Activated T-cell treated with anti-CD3 and anti-CD28 coated beads, Interleukin-2, amount 50 U/mL, for 72 hours (primary cell): Measurements from ENCODE around the gene NKAIN1. TPM values are rescaled to one million over a fixed set of nuclear protein-coding genes. Genes with fewer than 3 reads are reported as not detected.
"Not testable (repeated sequence)": the region's sequence is repeated elsewhere in the genome, so short reads cannot be mapped to it uniquely, and the experiment has no call there.

Experiments used
- ATAC-seq, 2 donors: fragments of 150-1000 bp; cut with Tn5 transposase; replicated peaks in 1 of 2; 2 replicates each; pipeline ENCODE4 v1.10.0; 2021; ENCODE audit warnings: moderate library complexity in 2 of 2, mild to moderate bottlenecking in 1 of 2
- DNase-seq, 2 donors: peaks; one replicate each; pipeline ENCODE4 v3.0.0; 2021 to 2022; ENCODE audit warnings: mixed read lengths in 1 of 2
- H3K27ac Mint-ChIP-seq: one replicate; pipeline ENCODE4 v1.8.0; 2022; ENCODE audit warnings: mild to moderate bottlenecking, moderate library complexity, mixed read lengths
- H3K27me3 Mint-ChIP-seq: one replicate; pipeline ENCODE4 v1.8.0; 2022; ENCODE audit warnings: low read depth, mixed read lengths
- H3K36me3 Mint-ChIP-seq, 2 donors: one replicate each; pipeline ENCODE4 v1.8.0; 2022; ENCODE audit warnings: mixed read lengths in 2 of 2, mild to moderate bottlenecking in 1 of 2; ENCODE audit not compliant: insufficient read depth in 2 of 2
- H3K4me1 Mint-ChIP-seq: one replicate; pipeline ENCODE4 v1.8.0; 2022; ENCODE audit warnings: low read depth, mixed read lengths
- H3K4me3 Mint-ChIP-seq, 2 donors: one replicate each; pipeline ENCODE4 v1.8.0; 2022; ENCODE audit warnings: mild to moderate bottlenecking in 2 of 2, mixed read lengths in 2 of 2, moderate library complexity in 2 of 2
- H3K9me3 Mint-ChIP-seq, 2 donors: one replicate each; pipeline ENCODE4 v1.8.0; 2022; ENCODE audit warnings: mixed read lengths in 2 of 2
- total RNA-seq, 2 donors: library from RNA; stranded (reverse); gene quantifications; one replicate each; pipeline ENCODE4 v1.2.3, GENCODE V29; 2022

The NKAIN1 gene
- total RNA-seq = not detected

DNA sequence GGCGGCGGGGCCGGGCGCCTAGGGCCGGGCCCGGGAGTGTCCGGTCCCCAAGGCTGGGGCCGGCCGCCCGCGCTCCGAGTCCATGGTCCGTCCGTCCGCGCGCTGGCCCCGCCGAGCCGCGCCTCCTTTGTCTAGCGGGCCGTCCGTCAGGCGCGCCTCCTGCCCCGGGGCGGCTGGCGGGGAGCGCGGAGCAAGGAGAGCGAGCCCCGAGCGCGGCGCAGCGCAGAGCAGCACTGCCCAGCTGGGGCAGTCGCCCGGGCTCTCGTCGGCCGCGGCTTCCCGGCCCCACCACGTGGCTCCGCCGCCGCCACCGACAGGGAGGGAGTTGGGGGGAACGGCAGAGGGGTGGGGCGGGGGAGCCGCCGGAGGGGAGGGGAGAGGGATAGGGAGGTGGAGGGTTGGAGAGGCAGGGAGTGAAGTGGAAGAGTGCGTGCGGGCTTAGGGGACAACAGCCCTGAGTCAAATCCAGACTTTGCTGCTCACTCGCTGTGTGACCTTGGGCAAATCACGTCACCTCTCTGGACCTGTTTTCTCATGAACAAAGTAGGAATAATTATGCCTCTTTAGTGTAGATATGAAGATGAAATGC lies at the start of gene NKAIN1:
Gene NKAIN1, minus strand, starts transcription at position 235 of the 589 bp plus-strand sequence. CDS start 340 bp downstream, outside the sequence.
- DNase-seq (peak in 1 of 2 donors; percentile 4), ATAC-seq (peak; percentile 19 to 35)
- Mint-ChIP-seq H3K36me3 (no peaks in the 10 kb centered on the region), H3K4me1 (peaks cover 17% of the 10 kb centered on the region), H3K27ac (no peak within 1 kb of the TSS), H3K4me3 (peak within 1 kb of the TSS; percentile 53 to 70), H3K9me3 (no peaks in the 10 kb centered on the region), H3K27me3 (peaks cover 52% of the 10 kb centered on the region)

DNA sequence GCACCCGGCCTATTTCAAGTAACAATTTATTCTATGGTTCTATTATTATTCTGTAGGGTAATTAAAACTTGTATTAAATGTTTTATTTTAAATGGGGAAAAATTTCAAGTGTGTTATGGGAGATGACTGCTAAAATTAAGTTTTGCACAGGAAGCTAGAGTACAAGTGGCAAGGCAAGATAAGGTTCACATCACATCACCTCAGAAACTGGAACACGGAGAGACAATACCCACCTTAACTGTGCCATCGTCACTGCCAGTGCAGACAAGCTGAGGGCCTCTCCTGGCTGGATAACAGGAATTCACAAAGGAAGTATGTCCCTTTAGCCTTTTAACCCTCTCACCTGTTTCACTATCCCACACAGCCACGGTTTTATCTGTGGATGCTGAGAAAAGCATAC lies 49.3 kb upstream of the NKAIN1 start:
- Mint-ChIP-seq H3K4me1 (no peaks in the 10 kb centered on the region), H3K9me3 (no peaks in the 10 kb centered on the region), H3K36me3 (peaks cover 8 to 33% of the 10 kb centered on the region in 2 donors), H3K4me3 (no peak overlapping the region), H3K27me3 (no peaks in the 10 kb centered on the region), H3K27ac (no peak overlapping the region)
- DNase-seq (no peak), ATAC-seq (no peak)

DNA sequence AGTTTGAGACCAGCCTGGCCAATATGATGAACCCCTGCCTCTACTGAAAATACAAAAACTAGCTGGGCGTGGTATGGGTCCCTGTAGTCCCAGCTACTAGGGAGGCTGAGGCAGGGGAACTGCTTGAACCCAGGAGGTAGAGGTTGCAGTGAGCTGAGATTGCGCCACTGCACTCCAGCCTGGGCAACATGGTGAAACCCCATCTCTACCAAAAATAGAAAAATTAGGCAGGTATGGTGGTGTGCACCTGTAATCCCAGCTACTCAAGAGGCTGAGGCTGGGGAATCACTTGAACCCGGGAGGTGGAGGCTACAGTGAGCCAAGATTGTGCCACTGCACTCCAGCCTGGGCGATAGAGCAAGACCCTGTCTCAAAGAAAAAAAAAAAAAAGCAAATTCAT lies 48.1 kb upstream of the NKAIN1 start:
- not testable (repeated sequence) for H3K27me3 Mint-ChIP-seq, DNase-seq, H3K4me3 Mint-ChIP-seq, H3K9me3 Mint-ChIP-seq, H3K4me1 Mint-ChIP-seq, H3K27ac Mint-ChIP-seq, ATAC-seq
- H3K36me3 Mint-ChIP-seq = peaks cover 11 to 28% of the 10 kb centered on the region in 2 donors

DNA sequence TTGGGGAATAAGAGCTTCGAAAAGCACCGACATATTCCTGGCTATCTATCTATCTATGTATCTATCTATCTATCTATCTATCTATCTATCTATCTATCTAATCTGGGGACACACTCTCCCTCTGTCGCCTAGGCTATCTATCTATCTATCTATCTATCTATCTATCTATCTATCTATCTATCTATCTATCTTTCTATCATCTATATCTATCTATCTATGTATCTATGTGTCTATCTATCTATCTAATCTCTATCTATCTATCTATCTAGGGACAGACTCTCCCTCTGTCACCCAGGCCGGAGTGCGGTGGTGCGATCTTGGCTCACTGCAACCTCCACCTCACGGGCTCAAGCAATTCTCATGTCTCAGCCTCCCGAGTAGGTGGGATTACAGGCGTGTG lies 42.7 kb upstream of the NKAIN1 start:
- not testable (repeated sequence) for H3K4me3 Mint-ChIP-seq, ATAC-seq, H3K4me1 Mint-ChIP-seq, H3K27ac Mint-ChIP-seq, H3K9me3 Mint-ChIP-seq, H3K27me3 Mint-ChIP-seq, DNase-seq
- peaks cover 17 to 29% of the 10 kb centered on the region in 2 donors for H3K36me3 Mint-ChIP-seq

DNA sequence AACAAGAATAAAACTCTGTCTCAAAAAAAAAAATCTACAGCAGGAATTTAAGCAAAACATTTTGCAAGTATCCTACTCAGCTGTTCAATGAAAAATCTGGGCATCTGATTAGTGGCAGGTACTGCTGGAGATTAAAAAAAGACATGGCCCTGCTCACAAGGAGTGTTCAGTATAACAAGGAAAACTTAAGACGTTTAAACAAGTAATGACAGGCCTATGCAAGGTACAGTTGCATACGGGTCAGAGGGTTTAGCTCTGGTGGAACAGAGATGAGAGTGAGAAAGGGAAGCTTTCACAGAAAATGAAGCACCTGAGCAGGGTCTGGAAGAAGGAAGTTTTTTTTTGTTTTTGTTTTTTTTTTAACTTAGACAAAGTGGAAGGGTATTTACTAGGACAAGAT lies 33.9 kb upstream of the NKAIN1 start:
- peak overlapping the region; percentile 72 for H3K27ac Mint-ChIP-seq
- peaks cover 14 to 35% of the 10 kb centered on the region in 2 donors for H3K36me3 Mint-ChIP-seq
- no peaks in the 10 kb centered on the region for H3K9me3 Mint-ChIP-seq
- no peaks in the 10 kb centered on the region for H3K27me3 Mint-ChIP-seq
- DNase-seq (no peak), ATAC-seq (no peak)
- peaks cover 15% of the 10 kb centered on the region for H3K4me1 Mint-ChIP-seq
- no peak overlapping the region for H3K4me3 Mint-ChIP-seq

DNA sequence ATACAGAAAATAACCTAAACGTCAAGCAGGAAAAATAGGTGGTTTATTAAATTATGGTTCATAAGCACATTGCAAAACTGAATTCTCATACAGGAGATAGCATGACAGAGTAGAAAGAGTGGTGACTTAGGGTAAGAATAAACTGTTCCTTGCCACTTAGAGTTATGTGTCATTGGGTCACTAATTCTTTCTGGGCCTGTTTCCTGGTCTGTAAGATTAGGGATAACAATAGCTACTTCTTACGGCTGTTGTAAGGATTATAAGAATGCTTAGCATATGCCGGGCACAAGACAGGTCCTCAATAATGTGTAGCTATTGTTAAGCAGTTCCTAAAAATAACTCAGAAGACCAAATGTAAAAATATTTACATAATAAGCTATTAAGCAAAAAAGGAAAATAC lies 32.7 kb upstream of the NKAIN1 start:
- no peak for DNase-seq
- Mint-ChIP-seq H3K27ac (peak overlapping the region; percentile 91), H3K9me3 (no peaks in the 10 kb centered on the region), H3K4me1 (peaks cover 10% of the 10 kb centered on the region), H3K4me3 (no peak overlapping the region), H3K36me3 (peaks cover 9 to 36% of the 10 kb centered on the region in 2 donors), H3K27me3 (no peaks in the 10 kb centered on the region)
- no peak for ATAC-seq

DNA sequence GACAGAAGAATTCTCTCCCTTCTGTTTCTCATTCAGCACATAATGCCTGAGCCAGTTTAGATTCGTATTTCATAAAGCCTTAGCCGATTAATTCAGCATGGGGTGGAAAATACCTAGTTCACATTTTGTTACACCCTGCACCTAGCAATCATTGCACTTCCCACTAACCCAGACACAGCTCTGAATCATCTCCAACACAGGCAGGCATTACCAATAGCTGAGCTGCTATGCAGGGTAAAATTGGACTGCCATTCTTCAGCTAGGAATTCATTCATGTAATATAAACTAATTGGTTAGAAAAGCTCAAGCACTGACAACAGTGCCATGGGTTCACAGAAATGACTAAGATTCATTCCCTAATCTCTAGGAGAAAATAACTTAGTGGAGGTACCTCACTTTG lies 26.9 kb upstream of the NKAIN1 start:
- H3K4me1 Mint-ChIP-seq = no peaks in the 10 kb centered on the region
- peaks cover 6 to 30% of the 10 kb centered on the region in 2 donors for H3K36me3 Mint-ChIP-seq
- no peaks in the 10 kb centered on the region for H3K27me3 Mint-ChIP-seq
- H3K9me3 Mint-ChIP-seq = no peaks in the 10 kb centered on the region
- DNase-seq (no peak), ATAC-seq (no peak)
- H3K27ac Mint-ChIP-seq = no peak overlapping the region
- H3K4me3 Mint-ChIP-seq = no peak overlapping the region

DNA sequence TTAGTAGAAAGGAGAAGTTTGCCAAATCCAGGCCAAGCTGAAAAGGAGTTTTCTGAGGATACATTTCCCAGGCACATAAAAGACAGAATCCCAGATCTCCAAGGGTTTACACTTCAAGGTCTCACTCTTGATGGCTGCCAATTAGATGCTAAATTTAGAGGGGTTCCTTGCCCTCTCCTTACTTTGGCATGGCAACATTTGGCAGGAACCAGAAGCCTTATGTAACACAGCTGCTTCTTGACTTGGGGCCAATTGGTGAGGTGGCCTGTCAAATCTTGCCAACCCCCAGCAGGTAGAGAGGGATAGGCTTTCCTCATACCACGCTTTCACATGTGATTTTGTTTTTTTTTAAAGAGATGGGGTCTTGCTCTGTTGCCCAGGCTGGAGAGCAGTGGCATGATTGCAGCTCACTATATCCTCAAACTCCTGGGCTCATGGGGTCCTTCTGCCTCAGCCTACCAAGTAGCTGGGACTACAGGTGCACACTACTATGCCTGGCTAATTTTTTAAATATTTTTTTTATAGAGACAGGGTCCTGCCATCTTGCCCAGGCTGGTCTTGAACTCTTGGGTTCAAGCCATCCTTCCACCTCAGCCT lies 25.2 kb upstream of the NKAIN1 start:
- H3K36me3 Mint-ChIP-seq = peaks cover 4 to 32% of the 10 kb centered on the region in 2 donors
- H3K27ac Mint-ChIP-seq = no peak overlapping the region

DNA sequence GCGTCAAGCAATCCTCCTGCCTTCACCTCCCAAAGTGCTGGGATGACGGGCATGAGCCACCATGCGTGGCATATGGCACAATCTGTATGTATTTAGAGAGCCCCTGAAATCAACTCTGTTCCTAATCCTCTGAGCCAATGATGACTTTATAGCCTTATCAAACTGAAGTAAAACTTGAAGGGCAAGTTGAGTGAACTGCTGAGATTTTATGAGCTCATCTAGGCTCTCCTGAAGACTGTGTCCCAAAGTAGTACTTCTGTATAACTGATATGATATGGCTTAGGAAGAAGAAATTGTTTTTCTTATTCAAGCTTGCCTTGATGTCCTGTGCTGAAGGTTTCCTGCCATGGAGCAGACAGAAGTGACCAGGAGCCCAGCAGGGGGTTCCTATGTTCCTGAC lies 23.7 kb upstream of the NKAIN1 start:
- H3K4me3 Mint-ChIP-seq = no peak overlapping the region
- H3K9me3 Mint-ChIP-seq = no peaks in the 10 kb centered on the region
- no peaks in the 10 kb centered on the region for H3K27me3 Mint-ChIP-seq
- H3K4me1 Mint-ChIP-seq = no peaks in the 10 kb centered on the region
- ATAC-seq (no peak), DNase-seq (no peak)
- H3K27ac Mint-ChIP-seq = no peak overlapping the region
- H3K36me3 Mint-ChIP-seq = peaks cover 4 to 35% of the 10 kb centered on the region in 2 donors

More for the DNA sequence above, 25.2 kb upstream of the NKAIN1 start:
- no peaks in the 10 kb centered on the region for H3K4me1 Mint-ChIP-seq
- H3K27me3 Mint-ChIP-seq = no peaks in the 10 kb centered on the region
- DNase-seq (no peak), ATAC-seq (no peak)
- no peak overlapping the region for H3K4me3 Mint-ChIP-seq
- no peaks in the 10 kb centered on the region for H3K9me3 Mint-ChIP-seq

DNA sequence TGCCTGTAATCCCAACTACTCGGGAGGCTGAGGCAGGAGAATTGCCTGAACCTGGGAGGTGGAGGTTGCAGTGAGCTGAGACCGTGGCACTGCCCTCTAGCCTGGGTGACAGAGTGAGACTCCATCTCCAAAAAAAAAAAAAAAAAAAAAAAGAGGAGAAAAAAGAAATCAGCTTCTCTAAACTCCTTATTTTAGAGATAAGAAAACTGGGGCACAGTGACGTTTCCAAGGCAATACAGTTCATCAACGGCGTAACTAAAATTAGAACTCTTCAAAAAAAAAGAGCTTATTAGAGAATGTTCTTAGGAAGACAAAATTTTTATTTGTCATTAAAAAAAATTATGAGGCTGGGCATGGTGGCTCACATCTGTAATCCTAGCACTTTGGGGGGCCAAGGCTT lies 22.7 kb upstream of the NKAIN1 start:
- DNase-seq, H3K27ac Mint-ChIP-seq, H3K27me3 Mint-ChIP-seq, H3K9me3 Mint-ChIP-seq, H3K4me3 Mint-ChIP-seq, H3K4me1 Mint-ChIP-seq, ATAC-seq: not testable (repeated sequence)
- peaks cover 4 to 31% of the 10 kb centered on the region in 2 donors for H3K36me3 Mint-ChIP-seq

DNA sequence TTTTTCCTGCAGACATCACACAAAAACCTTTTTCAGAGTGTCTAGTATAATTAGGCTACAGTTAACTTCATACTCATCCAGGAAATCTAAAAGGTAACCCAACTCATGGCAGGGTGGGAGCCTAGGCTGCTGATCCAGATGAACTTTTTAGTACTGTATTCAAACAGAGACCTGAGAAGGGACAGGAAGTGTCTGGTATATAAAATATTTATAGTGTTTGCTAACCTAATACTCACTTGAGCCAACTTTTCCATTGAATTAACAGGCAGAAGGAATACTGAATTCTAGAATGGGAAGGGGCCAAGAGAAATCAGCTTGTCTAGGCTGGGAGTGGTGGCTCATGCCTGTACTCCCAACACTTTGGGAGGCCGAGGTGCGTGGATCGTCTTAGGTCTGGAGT lies 22.2 kb upstream of the NKAIN1 start:
- Mint-ChIP-seq H3K9me3 (no peaks in the 10 kb centered on the region), H3K36me3 (peaks cover 2 to 27% of the 10 kb centered on the region in 2 donors), H3K27me3 (no peaks in the 10 kb centered on the region), H3K27ac (no peak overlapping the region), H3K4me3 (no peak overlapping the region), H3K4me1 (no peaks in the 10 kb centered on the region)
- ATAC-seq (no peak), DNase-seq (no peak)

DNA sequence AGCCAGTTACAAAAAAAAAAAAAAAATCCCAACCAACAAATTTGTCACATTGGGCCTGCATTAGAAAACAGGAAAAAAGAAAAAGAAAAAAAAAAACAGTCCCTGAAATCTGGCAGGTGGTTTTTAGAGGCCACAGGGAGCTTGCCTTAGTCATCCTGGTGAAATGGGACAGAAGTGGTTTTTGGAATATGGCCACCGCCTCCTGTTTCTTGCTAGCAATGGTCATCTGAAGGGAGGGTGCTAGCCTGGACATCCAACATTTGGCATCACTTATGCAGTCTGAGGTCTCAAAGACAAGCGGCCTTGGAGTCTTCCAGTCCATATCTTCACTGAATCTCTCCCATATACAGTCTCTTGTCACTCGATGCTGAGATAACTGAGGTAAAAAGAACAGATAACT lies 20.1 kb upstream of the NKAIN1 start:
- H3K27me3 Mint-ChIP-seq = no peaks in the 10 kb centered on the region
- no peaks in the 10 kb centered on the region for H3K4me1 Mint-ChIP-seq
- H3K9me3 Mint-ChIP-seq = no peaks in the 10 kb centered on the region
- DNase-seq = no peak
- H3K4me3 Mint-ChIP-seq = no peak overlapping the region
- ATAC-seq = no peak
- H3K36me3 Mint-ChIP-seq = peaks cover 0 to 20% of the 10 kb centered on the region in 2 donors
- H3K27ac Mint-ChIP-seq = no peak overlapping the region

DNA sequence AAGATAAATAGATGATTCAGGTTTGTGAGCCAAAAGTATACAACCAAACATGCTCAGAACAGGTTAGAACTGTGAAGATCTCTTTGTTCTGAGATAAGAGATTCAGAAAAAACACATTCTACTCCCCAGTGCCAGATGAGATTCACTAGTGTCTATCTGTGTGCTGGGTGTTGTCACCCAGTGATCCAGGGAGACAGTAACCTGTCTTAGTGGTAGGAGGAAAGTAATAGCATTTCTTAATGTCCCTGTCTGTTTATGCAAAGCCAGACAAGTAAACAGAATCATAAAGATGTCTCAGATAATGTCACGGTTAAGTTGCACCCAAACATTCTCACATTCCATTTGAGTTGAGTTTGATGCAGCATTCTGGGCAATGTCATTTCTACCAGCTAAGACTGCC lies 18.9 kb upstream of the NKAIN1 start:
- Mint-ChIP-seq H3K27me3 (no peaks in the 10 kb centered on the region), H3K27ac (no peak overlapping the region), H3K9me3 (no peaks in the 10 kb centered on the region), H3K4me3 (no peak overlapping the region), H3K36me3 (peaks cover 0 to 18% of the 10 kb centered on the region in 2 donors), H3K4me1 (no peaks in the 10 kb centered on the region)
- DNase-seq = no peak
- ATAC-seq = no peak

DNA sequence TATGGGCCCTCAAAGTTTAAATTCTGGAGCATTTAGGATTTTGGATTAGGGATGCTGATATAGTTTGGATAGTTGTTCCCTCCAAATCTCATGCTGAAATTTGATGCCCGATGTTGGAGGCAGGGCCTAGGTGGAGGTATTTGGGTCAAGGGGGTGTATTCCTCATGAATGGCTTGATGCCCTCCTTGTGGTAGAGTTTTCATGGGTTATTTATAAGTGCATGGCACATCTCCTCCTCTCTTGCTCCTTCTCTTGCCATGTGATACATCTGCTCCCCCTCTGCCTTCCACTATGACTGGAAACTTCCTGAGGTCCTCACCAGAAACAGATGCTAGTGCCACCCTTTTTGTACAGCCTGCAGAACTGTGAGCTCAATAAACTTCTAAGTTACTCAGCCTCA lies 17.5 kb upstream of the NKAIN1 start:
- H3K27me3 Mint-ChIP-seq = no peaks in the 10 kb centered on the region
- H3K4me1 Mint-ChIP-seq = no peaks in the 10 kb centered on the region
- ATAC-seq (no peak), DNase-seq (no peak)
- no peaks in the 10 kb centered on the region for H3K9me3 Mint-ChIP-seq
- H3K4me3 Mint-ChIP-seq = no peak overlapping the region
- no peak overlapping the region for H3K27ac Mint-ChIP-seq
- H3K36me3 Mint-ChIP-seq = peaks cover 0 to 16% of the 10 kb centered on the region in 2 donors
